Neural progenitor cell (in vitro differentiated cells): ENCODE results near the gene TSHZ1. TPM values are rescaled to one million over a fixed set of nuclear protein-coding genes. Genes with fewer than 3 reads are reported as not detected.

Experiments used
- DNase-seq: peaks from one replicate; pipeline ENCODE4 v3.0.0-alpha.2; 2016; ENCODE audit warnings: low spot score
- H2AFZ ChIP-seq: fragments of 200-600 bp; sonication (generic); replicated peaks from 2 replicates; pipeline ENCODE4 v1.6.1; 2016; ENCODE audit warnings: antibody characterized with exemption
- H3F3A ChIP-seq: fragments of 200-600 bp; sonication (generic); 2 replicates; pipeline ENCODE4 v1.6.1; 2016; ENCODE audit warnings: antibody characterized with exemption, low read depth
- H3K27ac ChIP-seq: fragments of 200-600 bp; sonication (generic); 2 replicates; pipeline ENCODE4 v1.5.1; 2016; ENCODE audit warnings: mild to moderate bottlenecking
- H3K27me3 ChIP-seq: fragments of 200-600 bp; sonication (generic); 2 replicates; pipeline ENCODE4 v1.6.1; 2016; ENCODE audit warnings: mild to moderate bottlenecking, moderate library complexity
- H3K36me3 ChIP-seq: fragments of 200-600 bp; sonication (generic); 2 replicates; pipeline ENCODE4 v1.5.1; 2016
- H3K4me1 ChIP-seq: fragments of 200-600 bp; sonication (generic); 2 replicates; pipeline ENCODE4 v1.6.1; 2016; ENCODE audit warnings: mixed run types
- H3K4me2 ChIP-seq: fragments of 200-600 bp; sonication (generic); 2 replicates; pipeline ENCODE4 v1.6.1; 2016
- H3K4me3 ChIP-seq: fragments of 200-600 bp; sonication (generic); 2 replicates; pipeline ENCODE4 v1.5.1; 2016
- H3K79me2 ChIP-seq: fragments of 200-600 bp; sonication (generic); 2 replicates; pipeline ENCODE4 v1.6.1; 2016; ENCODE audit warnings: low read depth
- H3K9ac ChIP-seq: fragments of 200-600 bp; sonication (generic); 2 replicates; pipeline ENCODE4 v1.6.1; 2016
- H3K9me3 ChIP-seq: fragments of 200-600 bp; sonication (generic); 2 replicates; pipeline ENCODE4 v1.5.1; 2016; ENCODE audit warnings: low read depth
- H4K20me1 ChIP-seq: fragments of 200-600 bp; sonication (generic); 2 replicates; pipeline ENCODE4 v1.6.1; 2016; ENCODE audit warnings: low read depth
- H3K27ac Mint-ChIP-seq: 3 replicates; pipeline ENCODE4 v1.8.0; 2021; ENCODE audit warnings: mixed read lengths
- H3K27me3 Mint-ChIP-seq: 2 replicates; pipeline ENCODE4 v1.8.0; 2022; ENCODE audit warnings: low read depth, mild to moderate bottlenecking, inconsistent platforms, moderate library complexity, mixed read lengths; ENCODE audit not compliant: insufficient read depth
- H3K36me3 Mint-ChIP-seq: 3 replicates; pipeline ENCODE4 v1.8.0; 2021; ENCODE audit warnings: mixed read lengths
- H3K4me1 Mint-ChIP-seq: 3 replicates; pipeline ENCODE4 v1.8.0; 2021; ENCODE audit warnings: mixed read lengths
- H3K4me3 Mint-ChIP-seq: 3 replicates; pipeline ENCODE4 v1.8.0; 2021; ENCODE audit warnings: mild to moderate bottlenecking, moderate library complexity, mixed read lengths
- H3K9me3 Mint-ChIP-seq: 3 replicates; pipeline ENCODE4 v1.8.0; 2020; ENCODE audit warnings: mixed read lengths
- EZH2 ChIP-seq: fragments of 200-600 bp; sonication (generic); IDR thresholded peaks from 2 replicates; pipeline ENCODE4 v1.6.1; 2017; ENCODE audit warnings: antibody characterized with exemption, mild to moderate bottlenecking, moderate library complexity
- EZH2phosphoT487 ChIP-seq: fragments of 200-600 bp; sonication (generic); IDR thresholded peaks from 2 replicates; pipeline ENCODE4 v1.6.1; 2017; ENCODE audit warnings: antibody characterized with exemption
- total RNA-seq: library from RNA; depleted of rRNA; stranded (reverse); fragments of >200 nt; gene quantifications from 2 replicates; pipeline ENCODE4 v1.2.3, GENCODE V29; 2015; ENCODE audit warnings: low replicate concordance
- TF ChIP-seq, protein P1 (sequence below): fragments of 200-600 bp; sonication (generic); IDR thresholded peaks from 2 replicates; pipeline ENCODE4 v1.5.1; 2017; ENCODE audit warnings: antibody characterized with exemption, mild to moderate bottlenecking

Gene TSHZ1
- total RNA-seq, 1 donor from 2014 or later: 0.06 TPM

GRCh38 chr18:75314606-75315005 lies 104.0 kb downstream of the TSHZ1 start:
- Histone ChIP-seq H3K4me2 (no peak overlapping the region), H4K20me1 (no peaks in the 10 kb centered on the region), H3K4me1 (no peaks in the 10 kb centered on the region), H3F3A (no peaks in the 10 kb centered on the region), H3K36me3 (no peaks in the 10 kb centered on the region), H3K27ac (no peak overlapping the region), H3K4me3 (no peak overlapping the region), H3K27me3 (no peaks in the 10 kb centered on the region), H3K79me2 (no peaks in the 10 kb centered on the region), H2AFZ (no peak overlapping the region), H3K9ac (no peak overlapping the region), H3K9me3 (no peaks in the 10 kb centered on the region)
- Mint-ChIP-seq H3K27me3 (peaks cover 7% of the 10 kb centered on the region), H3K4me1 (no peaks in the 10 kb centered on the region), H3K36me3 (no peaks in the 10 kb centered on the region), H3K9me3 (peaks cover 14% of the 10 kb centered on the region), H3K27ac (no peak overlapping the region), H3K4me3 (no peak overlapping the region)
- TF ChIP-seq EZH2phosphoT487: no peak
- no peak for TF ChIP-seq EZH2
- TF ChIP-seq, protein P1, sequence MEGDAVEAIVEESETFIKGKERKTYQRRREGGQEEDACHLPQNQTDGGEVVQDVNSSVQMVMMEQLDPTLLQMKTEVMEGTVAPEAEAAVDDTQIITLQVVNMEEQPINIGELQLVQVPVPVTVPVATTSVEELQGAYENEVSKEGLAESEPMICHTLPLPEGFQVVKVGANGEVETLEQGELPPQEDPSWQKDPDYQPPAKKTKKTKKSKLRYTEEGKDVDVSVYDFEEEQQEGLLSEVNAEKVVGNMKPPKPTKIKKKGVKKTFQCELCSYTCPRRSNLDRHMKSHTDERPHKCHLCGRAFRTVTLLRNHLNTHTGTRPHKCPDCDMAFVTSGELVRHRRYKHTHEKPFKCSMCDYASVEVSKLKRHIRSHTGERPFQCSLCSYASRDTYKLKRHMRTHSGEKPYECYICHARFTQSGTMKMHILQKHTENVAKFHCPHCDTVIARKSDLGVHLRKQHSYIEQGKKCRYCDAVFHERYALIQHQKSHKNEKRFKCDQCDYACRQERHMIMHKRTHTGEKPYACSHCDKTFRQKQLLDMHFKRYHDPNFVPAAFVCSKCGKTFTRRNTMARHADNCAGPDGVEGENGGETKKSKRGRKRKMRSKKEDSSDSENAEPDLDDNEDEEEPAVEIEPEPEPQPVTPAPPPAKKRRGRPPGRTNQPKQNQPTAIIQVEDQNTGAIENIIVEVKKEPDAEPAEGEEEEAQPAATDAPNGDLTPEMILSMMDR: no peak
- no peak for DNase-seq

DNA sequence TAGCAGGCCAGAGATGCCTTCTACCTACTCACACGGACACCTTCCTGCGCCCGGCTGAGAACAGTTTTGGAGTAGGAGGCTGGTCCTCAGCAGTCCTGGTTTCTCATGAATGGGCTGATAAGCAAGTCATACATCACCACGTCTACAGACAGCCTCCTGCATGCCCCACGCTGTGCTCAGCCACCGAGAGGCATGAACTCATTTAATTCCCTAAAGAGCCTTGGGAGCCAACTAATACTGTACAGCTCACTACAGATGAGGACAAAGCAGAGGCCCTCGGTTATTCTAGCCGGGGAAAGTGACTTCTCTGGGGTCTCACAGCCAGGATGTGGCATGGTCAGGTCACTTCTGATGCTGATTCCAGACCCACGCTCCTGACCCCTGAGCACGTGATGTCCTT lies 105.6 kb downstream of the TSHZ1 start:
- Histone ChIP-seq H4K20me1 (no peaks in the 10 kb centered on the region), H3F3A (no peaks in the 10 kb centered on the region), H3K4me3 (no peak overlapping the region), H3K27ac (no peak overlapping the region), H3K79me2 (no peaks in the 10 kb centered on the region), H3K4me2 (no peak overlapping the region), H3K36me3 (no peaks in the 10 kb centered on the region), H3K27me3 (no peaks in the 10 kb centered on the region), H3K9ac (no peak overlapping the region), H2AFZ (no peak overlapping the region), H3K9me3 (no peaks in the 10 kb centered on the region), H3K4me1 (no peaks in the 10 kb centered on the region)
- TF ChIP-seq EZH2 (no peak), EZH2phosphoT487 (no peak)
- TF ChIP-seq, protein P1: no peak
- Mint-ChIP-seq H3K9me3 (peaks cover 3% of the 10 kb centered on the region), H3K27me3 (peaks cover 3% of the 10 kb centered on the region), H3K4me1 (no peaks in the 10 kb centered on the region), H3K36me3 (no peaks in the 10 kb centered on the region), H3K4me3 (no peak overlapping the region), H3K27ac (no peak overlapping the region)
- DNase-seq: no peak

- no peak overlapping the region for H3K4me3 ChIP-seq
Observed at GRCh38 chr18:75316826-75317225, 106.2 kb downstream of the TSHZ1 start.

More at GRCh38 chr18:75316826-75317225, 106.2 kb downstream of the TSHZ1 start:
- Histone ChIP-seq H3K27me3 (no peaks in the 10 kb centered on the region), H4K20me1 (no peaks in the 10 kb centered on the region), H2AFZ (no peak overlapping the region), H3K9me3 (no peaks in the 10 kb centered on the region), H3K79me2 (no peaks in the 10 kb centered on the region), H3K27ac (no peak overlapping the region), H3K4me2 (no peak overlapping the region), H3F3A (no peaks in the 10 kb centered on the region), H3K4me1 (no peaks in the 10 kb centered on the region), H3K36me3 (no peaks in the 10 kb centered on the region), H3K9ac (no peak overlapping the region)
- Mint-ChIP-seq H3K4me3 (no peak overlapping the region), H3K9me3 (peaks cover 3% of the 10 kb centered on the region), H3K27me3 (peaks cover 6% of the 10 kb centered on the region), H3K27ac (no peak overlapping the region), H3K4me1 (no peaks in the 10 kb centered on the region), H3K36me3 (no peaks in the 10 kb centered on the region)
- DNase-seq: no peak
- TF ChIP-seq EZH2: no peak
- TF ChIP-seq, protein P1: no peak
